Measurements from ENCODE around the gene WNT10A.

Gene WNT10A

GRCh38 chr2:218885981-218886947 lies 5.6 kb downstream of the WNT10A start:
- in situ Hi-C loops (cut with HindIII; ENCODE audit: low sequenced_read_pairs) = no loop called here
- no peak for DNase-seq (ENCODE audit: low read depth, low spot score)
- H3K4me3 ChIP-seq (ENCODE audit: low read depth, low read length) = no peak overlapping the region
- TF ChIP-seq, protein P1, sequence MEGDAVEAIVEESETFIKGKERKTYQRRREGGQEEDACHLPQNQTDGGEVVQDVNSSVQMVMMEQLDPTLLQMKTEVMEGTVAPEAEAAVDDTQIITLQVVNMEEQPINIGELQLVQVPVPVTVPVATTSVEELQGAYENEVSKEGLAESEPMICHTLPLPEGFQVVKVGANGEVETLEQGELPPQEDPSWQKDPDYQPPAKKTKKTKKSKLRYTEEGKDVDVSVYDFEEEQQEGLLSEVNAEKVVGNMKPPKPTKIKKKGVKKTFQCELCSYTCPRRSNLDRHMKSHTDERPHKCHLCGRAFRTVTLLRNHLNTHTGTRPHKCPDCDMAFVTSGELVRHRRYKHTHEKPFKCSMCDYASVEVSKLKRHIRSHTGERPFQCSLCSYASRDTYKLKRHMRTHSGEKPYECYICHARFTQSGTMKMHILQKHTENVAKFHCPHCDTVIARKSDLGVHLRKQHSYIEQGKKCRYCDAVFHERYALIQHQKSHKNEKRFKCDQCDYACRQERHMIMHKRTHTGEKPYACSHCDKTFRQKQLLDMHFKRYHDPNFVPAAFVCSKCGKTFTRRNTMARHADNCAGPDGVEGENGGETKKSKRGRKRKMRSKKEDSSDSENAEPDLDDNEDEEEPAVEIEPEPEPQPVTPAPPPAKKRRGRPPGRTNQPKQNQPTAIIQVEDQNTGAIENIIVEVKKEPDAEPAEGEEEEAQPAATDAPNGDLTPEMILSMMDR (IDR thresholded peaks at IDR 0.05; ENCODE audit: low read depth, low read length) = no peak

GRCh38 chr2:218887079-218887478 lies 6.4 kb downstream of the WNT10A start:
- in situ Hi-C loops (cut with HindIII; ENCODE audit: low sequenced_read_pairs) = no loop called here
- no peak for DNase-seq (ENCODE audit: low read depth, low spot score)
- TF ChIP-seq, protein P1 (IDR thresholded peaks at IDR 0.05; ENCODE audit: low read depth, low read length) = no peak
- no peak overlapping the region for H3K4me3 ChIP-seq (ENCODE audit: low read depth, low read length)

DNA sequence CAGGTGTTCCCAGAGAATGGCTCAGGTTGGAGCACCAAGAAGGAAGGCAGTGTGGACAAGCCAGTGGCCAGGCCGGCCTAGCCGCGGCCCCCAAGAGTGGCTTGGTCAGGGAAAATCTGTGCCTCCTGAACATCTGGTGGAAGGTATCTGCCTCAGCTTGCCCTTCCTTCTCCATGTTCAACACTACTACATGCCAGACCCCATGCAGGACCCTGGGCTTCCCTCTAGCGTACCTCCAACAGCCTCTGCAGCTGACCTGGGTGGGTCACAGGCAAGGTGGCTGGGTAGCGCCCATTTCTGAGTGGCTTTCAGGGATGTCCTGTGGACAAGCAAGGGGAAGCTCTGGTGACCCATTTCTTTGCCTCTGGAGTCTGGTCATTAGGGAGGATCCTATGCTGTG lies 7.7 kb downstream of the WNT10A start:
- DNase-seq (ENCODE audit: low read depth, low spot score) = no peak

GRCh38 chr2:218889937-218890336 lies 9.3 kb downstream of the WNT10A start:
- TF ChIP-seq, protein P1 (IDR thresholded peaks at IDR 0.05; ENCODE audit: low read depth, low read length) = no peak
- DNase-seq (ENCODE audit: low read depth, low spot score) = no peak
- in situ Hi-C loops (cut with HindIII; ENCODE audit: low sequenced_read_pairs) = no loop called here

More for the DNA sequence above, 7.7 kb downstream of the WNT10A start:
- H3K4me3 ChIP-seq (ENCODE audit: low read depth, low read length) = no peak overlapping the region
- TF ChIP-seq, protein P1 (IDR thresholded peaks at IDR 0.05; ENCODE audit: low read depth, low read length) = no peak
- in situ Hi-C loops (cut with HindIII; ENCODE audit: low sequenced_read_pairs) = no loop called here

GRCh38 chr2:218890369-218890768 lies 9.7 kb downstream of the WNT10A start:
- no peak for DNase-seq (ENCODE audit: low read depth, low spot score)
- H3K4me3 ChIP-seq (ENCODE audit: low read depth, low read length) = no peak overlapping the region
- TF ChIP-seq, protein P1 (IDR thresholded peaks at IDR 0.05; ENCODE audit: low read depth, low read length) = no peak
- in situ Hi-C loops (cut with HindIII; ENCODE audit: low sequenced_read_pairs) = no loop called here

More at GRCh38 chr2:218889937-218890336, 9.3 kb downstream of the WNT10A start:
- no peak overlapping the region for H3K4me3 ChIP-seq (ENCODE audit: low read depth, low read length)

- in situ Hi-C loops (cut with HindIII; ENCODE audit: low sequenced_read_pairs) = no loop called here
- TF ChIP-seq, protein P1 (IDR thresholded peaks at IDR 0.05; ENCODE audit: low read depth, low read length) = no peak
- H3K4me3 ChIP-seq (ENCODE audit: low read depth, low read length) = no peak overlapping the region
- no peak for DNase-seq (ENCODE audit: low read depth, low spot score)
Measured at GRCh38 chr2:218891275-218892135, 10.9 kb downstream of the WNT10A start.
